Coronary artery (tissue), 2 donors: ENCODE measurements around the gene GNL1.
"Not testable (repeated sequence)": the region's sequence is repeated elsewhere in the genome, so short reads cannot be mapped to it uniquely, and the experiment has no call there.

Experiments
- DNase-seq: peaks from one replicate; pipeline ENCODE4 v3.0.0-alpha.2; 2017; ENCODE audit warnings: low spot score
- H3K27ac ChIP-seq, 2 donors: fragments of 200-600 bp; sonication (generic); one replicate each; pipeline ENCODE4 v1.5.1; 2016 to 2019
- H3K4me3 ChIP-seq: fragments of 200-600 bp; sonication (generic); 2 replicates; pipeline ENCODE4 v1.5.1; 2016; ENCODE audit warnings: mild to moderate bottlenecking, moderate library complexity
- CTCF ChIP-seq: fragments of 200-600 bp; sonication (generic); IDR thresholded peaks from one replicate; pipeline ENCODE4 v1.5.1; 2019; ENCODE audit warnings: antibody characterized with exemption

Gene GNL1

GRCh38 chr6:30507849-30508827 lies 48.2 kb downstream of the GNL1 start:
- no peak overlapping the region for H3K4me3 ChIP-seq
- no peak for TF ChIP-seq CTCF
- H3K27ac ChIP-seq = no peak overlapping the region
- no peak for DNase-seq

DNA sequence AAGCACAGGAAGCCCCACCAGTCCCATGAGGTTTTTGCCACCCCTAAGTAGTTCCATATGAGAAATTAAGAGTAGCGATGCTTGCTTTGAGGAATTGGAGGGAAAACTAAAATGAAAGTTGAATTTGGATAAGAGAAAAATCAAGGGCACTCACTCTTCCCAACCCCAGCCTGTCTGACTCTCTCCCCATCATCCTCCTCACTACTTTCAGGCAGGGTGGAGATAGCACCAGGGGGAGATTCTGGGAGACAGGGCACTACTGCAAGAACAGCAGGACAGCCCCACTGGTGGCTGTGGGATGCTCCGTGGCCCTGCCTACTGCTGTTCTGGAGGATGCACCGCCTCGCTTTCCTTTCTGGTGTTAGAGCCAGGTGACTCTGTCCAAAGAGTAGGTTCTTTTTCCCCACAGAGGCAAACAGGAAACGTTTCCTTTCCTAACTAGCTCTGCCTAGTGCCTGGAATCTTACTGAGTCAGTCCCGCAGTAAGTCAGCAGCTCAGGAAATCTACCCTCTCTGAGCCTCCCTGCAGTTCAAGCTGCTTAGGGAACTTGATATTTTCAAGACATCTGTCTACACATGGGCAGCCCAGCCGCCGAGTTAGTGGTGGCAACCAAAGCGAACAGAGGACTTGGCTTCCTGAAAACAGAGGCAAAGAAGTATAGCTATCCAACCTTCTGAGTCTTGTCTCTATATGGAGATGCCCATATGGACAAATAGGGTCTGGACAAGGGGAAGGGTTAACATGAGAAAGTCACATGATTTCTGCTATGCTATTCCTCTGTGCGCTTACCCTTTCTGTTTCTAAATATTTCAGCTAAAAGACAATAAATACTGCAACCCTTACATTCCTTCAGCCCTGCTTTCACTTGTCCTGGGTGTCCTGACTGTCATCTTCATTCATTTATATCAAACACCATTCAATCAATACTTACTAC lies 55.6 kb downstream of the GNL1 start:
- no peak overlapping the region for H3K4me3 ChIP-seq
- H3K27ac ChIP-seq = peak overlapping the region in 1 of 2 donors; percentile 42
- DNase-seq = no peak
- TF ChIP-seq CTCF = no peak

- not testable (repeated sequence) for DNase-seq, H3K27ac ChIP-seq, H3K4me3 ChIP-seq
These were observed 57.6 kb downstream of the GNL1 start for GRCh38 chr6:30498705-30499104.

- Histone ChIP-seq H3K27ac (no peak overlapping the region), H3K4me3 (no peak overlapping the region)
- DNase-seq = no peak
- TF ChIP-seq CTCF = no peak
These were observed 58.6 kb downstream of the GNL1 start for GRCh38 chr6:30497714-30498113.

- not testable (repeated sequence) for DNase-seq, H3K4me3 ChIP-seq
- peak overlapping the region in 1 of 2 donors; percentile 68 for H3K27ac ChIP-seq
These were observed 59.1 kb downstream of the GNL1 start for GRCh38 chr6:30497261-30497599.

- H3K27ac ChIP-seq = peak overlapping the region in 1 of 2 donors; percentile 68
- H3K4me3 ChIP-seq = no peak overlapping the region
- TF ChIP-seq CTCF = no peak
- DNase-seq = no peak
These were observed 60.3 kb downstream of the GNL1 start for GRCh38 chr6:30495993-30496392.

GRCh38 chr6:30495060-30495459 lies 61.2 kb downstream of the GNL1 start:
- not testable (repeated sequence) for H3K4me3 ChIP-seq, H3K27ac ChIP-seq, DNase-seq

DNA sequence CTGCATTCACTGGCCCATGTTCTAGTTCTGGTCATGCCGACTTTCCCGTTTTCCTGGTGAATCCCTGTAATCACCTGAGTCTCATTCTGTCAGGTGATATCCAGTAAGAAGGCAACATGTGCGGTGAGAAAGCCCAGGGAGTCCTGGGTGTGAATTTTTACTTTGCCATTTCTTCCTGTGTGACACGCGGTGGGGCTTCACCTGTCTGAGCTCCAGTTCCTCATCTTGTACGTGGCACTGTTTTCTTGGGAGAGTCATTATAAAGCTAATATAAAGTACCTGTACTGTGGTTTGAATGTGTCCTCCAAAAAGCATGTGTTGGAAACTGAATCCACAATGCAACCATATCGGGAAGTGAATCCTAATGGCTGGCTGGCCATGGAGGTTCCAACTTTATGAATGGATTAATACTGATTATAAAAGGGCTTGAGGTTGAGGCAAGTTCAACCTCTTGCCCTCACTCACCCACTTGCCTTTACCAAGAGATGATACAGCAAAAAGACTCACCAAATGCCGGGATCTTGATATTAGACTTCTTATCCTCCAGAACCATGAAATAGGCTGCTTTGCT lies 61.9 kb downstream of the GNL1 start:
- DNase-seq = no peak
- TF ChIP-seq CTCF = no peak
- Histone ChIP-seq H3K4me3 (no peak overlapping the region), H3K27ac (no peak overlapping the region)
